G401.6 (cell line): ENCODE measurements around the gene MEN1.

Source experiments
- FAIRE-seq: peaks from 2 replicates; lab custom pipeline; 2012; peaks lifted over from hg19 to GRCh38; lab: Jason Lieb, UNC

Gene MEN1

GRCh38 chr11:64762674-64763525 is 47.5 kb downstream of the MEN1 start:
- peak; percentile 82 for FAIRE-seq

DNA sequence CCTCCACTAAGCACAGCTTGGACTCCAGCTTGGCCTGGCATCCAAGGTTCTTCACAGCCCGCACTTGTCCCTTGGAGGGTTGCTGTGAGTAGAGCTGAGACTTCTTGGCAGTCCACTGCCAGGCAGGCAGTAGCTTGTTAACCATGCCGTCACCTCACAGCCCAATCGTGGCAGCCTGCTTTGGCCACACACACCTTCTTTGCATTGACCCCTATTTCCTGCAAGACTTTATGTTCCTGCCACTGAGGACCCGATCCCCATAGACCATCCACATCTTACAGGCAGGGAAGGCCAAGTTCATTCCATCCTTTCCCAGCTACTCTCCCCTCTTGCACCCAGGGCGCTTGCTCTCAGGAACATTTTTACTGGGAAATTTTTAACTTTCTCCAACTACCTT is 48.1 kb downstream of the MEN1 start:
- FAIRE-seq, result no peak

GRCh38 chr11:64760759-64761420 is 49.5 kb downstream of the MEN1 start:
- FAIRE-seq, result peak; percentile 67

DNA sequence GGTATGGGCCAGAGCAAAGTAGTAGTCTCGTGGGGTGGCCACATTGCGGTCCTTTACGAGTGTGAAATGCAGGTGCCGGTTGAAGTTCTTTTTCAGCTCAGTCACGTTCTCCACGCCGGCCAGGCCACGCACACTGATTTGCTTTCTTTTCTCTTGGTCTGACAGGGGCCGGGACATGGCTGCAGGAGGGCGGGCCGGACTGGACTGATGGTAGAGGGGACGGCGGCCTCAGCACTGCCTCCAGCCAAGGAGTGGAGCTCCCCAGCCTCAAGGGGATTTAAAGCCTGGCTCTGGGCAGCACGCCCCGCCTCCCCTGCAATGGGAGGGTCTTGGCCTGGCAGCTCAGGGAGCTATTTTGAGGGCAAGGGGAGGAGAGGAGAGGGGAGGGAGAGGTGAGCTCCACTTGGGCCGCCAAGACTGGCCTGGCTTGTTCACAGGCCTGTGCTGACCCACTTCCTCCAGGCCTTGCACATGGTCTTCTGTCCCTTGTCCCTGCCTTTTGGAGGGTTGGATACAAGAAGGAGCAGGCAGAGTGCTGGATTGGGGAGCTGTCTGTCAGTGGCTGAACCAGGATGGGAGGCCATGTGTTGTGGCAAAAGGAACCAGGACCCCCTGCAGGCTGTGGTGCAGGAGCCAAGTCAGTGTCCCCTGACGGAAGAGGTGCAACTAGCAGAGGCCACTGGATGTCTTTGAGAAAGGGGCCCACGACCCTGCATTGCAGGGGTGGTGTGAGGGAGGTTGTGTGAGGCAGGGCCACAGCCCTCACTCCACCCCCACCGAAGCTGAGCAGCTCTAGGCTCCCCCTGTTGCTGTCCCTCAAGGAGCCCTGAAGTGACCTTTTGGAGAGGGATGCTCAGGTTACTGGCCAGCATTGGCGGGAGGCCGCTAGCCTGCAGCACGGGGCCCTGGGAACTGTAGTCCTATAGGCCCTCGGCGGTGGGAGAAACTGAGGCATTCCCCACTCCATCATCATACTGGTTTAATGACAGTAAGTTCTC is 50.3 kb downstream of the MEN1 start, which contains the start of gene PYGM:
TSS of gene PYGM (minus strand) at position 253 of the 998 bp plus-strand sequence. CDS start at position 177, 76 bp downstream.
- peak; percentile 89 for FAIRE-seq

- FAIRE-seq, result no peak
These were observed 51.1 kb downstream of the MEN1 start for GRCh38 chr11:64759131-64759721.

DNA sequence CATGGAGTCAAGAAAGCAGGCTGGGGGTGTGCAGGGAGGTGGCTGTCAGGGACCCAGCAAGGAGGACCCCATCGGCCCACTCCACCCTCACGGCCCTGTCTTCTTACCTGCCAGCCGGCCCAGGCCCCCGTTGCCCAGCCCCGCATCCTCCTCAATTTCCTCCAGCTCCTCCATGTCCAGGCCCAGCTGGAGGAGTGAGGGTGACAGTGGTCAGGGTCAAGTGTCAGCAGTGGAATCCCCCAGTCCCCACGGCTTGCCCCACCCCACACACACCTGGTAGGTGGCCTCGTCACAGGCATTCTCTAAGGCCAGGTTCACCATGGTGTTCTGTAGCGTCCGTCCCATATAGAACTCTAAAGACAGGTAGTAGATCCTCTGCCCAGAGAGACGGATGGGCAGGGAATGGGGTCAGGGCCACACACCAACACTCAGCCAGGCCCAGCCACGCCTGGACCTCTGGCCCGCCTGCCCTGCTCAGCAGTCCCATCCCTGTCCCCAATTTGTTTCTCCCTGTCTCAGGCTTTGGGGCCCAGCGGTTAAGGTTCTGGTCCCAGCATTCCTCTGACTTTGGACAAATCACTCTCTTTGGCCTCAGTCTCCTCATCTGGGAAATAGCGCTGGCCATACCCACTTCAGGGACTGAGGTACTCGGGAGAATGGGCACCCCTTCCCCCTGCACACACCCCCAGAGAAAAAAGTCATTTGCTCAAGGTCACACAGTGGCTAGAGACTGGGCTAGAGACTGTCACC is 51.8 kb downstream of the MEN1 start:
- no peak for FAIRE-seq

GRCh38 chr11:64757549-64758329 is 52.6 kb downstream of the MEN1 start:
- no peak for FAIRE-seq

DNA sequence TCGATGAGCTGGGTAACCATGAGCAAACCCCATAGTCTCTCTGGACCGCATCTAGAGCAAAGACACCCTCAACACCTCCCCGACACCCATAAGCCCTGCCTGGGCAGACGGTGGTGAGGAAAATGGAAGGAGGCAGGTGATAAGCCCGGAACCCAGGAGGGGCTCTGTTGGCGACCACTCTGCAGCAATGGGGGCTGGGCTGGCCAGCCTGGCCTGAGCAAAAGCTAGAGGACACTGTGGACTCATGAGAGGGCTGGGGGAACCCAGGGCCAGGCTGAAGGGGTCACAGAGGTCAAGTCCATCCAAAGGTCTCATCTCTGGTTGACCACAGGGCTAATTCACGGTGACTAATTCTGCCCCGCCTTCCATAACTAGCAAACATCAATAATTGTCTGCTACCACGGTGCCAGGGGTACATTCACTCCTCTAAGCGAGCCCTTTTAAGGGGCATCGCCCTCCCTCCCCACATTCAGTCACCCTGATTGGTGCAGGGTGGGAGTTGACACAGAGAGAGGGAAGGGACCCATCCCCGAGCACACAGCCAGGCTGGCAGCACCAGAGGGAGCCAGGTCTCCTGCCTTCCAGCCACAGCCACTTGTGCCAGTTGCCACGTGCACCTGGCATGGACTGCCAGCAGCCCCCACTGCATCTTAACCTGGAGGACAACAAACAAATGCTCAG is 54.5 kb downstream of the MEN1 start:
- no peak for FAIRE-seq

GRCh38 chr11:64754919-64755662 is 55.3 kb downstream of the MEN1 start:
- no peak for FAIRE-seq

DNA sequence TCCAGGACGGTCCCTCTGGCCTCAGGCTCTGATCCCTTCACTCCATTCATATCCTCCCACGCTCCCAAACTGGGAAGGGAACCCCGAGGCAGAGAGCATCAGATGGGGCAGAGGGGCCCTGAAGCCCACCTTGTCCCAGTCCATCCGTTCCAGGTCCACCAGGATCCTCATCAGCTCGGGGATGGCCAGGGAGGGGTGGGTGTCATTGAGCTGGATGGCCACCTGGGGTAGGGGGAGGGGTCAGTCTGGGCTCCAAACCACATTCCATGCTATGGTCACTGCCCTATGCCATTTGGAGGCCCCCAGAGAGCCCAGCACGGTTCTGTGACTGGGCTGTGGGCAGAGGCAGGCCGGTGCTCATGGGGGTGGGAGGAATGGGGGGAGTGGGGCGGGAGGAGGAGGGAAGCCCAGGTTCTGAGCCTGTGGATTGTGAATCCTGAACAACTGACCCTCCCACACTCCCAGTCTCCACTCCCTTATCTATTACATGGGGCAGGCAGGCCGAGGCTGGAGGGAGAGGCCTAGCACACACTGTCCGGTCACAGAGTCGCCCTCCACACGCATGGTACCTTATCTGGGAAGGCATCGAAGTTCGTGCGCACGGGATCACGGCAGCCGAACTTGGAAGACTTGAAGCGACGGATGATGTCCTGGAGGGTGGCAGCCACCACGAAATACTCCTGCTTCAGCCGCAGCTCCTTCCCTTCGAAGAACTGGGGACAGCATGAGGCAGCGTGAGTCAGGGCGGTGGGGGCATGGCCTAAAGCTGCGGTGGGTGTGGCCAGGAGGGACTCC is 56.0 kb downstream of the MEN1 start:
- no peak for FAIRE-seq
